GM04504 (cell line): Measurements from ENCODE around the gene ARHGEF1.
"Not testable (repeated sequence)": the region's sequence is repeated elsewhere in the genome, so short reads cannot be mapped to it uniquely, and the experiment has no call there.

ENCODE experiments used
- DNase-seq: peaks from one replicate; pipeline ENCODE4 v3.0.0-alpha.2; 2012; ENCODE audit warnings: low read depth

Gene ARHGEF1

DNA sequence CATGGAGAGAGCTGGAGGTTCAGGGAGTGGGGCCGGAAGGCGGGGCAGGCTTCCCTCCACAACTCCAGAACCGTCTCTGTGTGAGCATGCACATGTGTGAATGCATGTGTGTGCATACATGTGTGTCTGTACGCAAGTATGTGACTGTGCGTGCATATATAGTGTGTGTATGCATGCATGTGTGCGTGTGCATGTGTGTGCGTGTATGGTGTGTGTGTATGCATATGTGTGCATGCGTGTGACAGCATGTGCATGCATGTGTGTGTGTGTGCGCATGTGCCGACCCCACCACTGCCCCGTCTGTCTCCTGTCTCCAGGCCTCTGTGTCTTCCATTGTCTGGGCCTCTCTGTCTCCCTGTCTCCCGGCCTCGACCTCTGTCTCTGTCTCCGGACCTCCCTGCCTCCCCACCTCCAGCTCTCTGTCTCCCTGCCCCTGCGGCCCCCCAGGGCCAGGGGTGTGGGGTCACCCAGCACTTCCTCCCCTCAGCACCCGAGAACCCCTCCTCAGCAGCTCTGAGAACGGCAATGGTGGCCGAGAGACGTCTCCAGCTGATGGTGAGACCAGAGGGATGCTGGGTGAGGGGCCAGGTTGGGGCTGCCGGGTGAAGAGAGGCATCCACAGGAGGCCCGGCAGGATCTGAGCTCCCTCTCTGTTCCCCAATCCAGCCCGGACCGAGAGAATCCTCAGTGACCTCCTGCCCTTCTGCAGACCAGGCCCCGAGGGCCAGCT, 22.5 kb downstream of the ARHGEF1 start:
- DNase-seq, result no peak

DNA sequence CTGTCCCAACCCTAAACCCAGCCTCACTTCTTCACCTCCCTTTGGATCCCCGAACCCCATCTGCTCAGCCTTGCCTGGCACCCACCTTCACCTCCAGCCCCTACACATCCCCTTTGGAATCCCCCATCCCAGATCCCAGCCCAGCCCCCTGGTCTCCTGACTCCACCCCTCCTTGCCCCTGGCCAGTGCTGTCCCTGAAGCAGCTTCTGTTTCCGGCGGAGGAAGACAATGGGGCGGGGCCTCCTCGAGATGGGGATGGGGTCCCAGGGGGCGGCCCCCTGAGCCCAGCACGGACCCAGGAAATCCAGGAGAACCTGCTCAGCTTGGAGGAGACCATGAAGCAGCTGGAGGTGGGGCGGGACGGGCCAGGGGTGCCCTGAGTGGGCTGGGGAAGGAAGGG, 23.3 kb downstream of the ARHGEF1 start:
- DNase-seq, result no peak

DNA sequence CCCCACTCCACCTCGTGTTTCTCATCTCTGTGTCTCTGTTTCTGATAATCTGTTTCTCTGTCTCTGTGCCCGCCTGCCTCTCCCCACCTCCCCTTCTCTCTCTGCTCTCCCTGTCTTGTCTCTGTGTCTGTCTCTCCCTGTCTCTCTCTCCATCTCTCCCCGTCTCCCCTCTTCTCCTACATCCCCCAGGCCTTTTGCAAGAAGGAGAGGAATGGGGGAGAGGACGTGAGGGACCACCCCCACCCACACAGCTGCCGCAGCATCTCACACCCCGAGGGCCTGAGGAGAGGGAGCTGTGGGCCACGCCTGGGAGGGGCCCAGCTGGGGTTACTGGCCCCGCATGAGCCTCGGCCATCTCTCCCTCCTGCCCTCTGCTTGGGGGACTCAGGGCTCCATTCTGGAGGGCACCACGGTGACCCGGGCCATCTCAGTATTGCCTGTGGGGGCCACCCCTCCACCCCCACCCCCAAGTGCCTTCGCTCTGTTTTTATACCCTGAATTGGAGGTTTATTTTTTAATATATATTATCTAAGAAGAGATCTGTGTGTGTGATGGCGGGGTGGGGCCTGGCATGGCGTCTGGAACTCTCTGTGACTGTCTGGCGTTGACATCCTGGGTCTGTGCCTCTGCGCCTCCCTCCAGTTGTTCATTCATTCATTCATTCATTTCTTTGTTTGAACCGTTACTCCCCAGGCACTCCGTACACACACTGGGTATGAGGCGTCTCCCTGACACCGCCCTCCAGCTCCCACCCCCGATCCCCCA, 24.1 kb downstream of the ARHGEF1 start:
- no peak for DNase-seq

DNA sequence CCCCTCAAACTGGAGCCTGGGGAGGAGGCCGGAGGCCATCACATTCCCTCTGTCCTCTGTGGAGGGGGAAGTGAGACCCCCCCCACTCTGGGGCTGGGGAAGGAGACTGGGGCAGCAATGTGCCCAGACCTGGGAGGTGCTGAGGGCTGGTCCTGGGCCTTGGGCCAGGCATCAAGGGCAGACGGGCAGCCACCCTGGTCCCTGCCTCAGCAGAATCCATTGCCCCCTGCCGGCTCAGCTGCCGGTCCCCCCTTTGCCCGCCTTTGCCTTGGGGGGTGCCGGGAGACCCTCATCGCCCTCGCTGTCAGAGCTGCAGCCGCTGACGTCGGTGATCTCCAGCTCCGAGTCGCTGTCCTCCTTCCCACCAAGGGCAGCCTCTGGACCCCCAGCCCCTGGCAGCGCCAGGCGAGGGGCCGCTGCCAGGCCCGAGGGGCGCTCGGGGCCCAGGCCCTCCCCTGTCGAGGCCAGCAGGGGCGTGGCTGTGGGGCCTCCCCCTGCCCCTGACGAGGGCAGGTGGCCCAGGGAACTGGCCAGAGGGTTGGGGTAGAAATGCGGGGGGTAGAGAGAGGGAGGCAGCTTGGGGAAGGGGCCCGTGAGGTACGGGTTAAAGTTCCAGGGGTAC, 25.1 kb downstream of the ARHGEF1 start:
- DNase-seq, result no peak

DNA sequence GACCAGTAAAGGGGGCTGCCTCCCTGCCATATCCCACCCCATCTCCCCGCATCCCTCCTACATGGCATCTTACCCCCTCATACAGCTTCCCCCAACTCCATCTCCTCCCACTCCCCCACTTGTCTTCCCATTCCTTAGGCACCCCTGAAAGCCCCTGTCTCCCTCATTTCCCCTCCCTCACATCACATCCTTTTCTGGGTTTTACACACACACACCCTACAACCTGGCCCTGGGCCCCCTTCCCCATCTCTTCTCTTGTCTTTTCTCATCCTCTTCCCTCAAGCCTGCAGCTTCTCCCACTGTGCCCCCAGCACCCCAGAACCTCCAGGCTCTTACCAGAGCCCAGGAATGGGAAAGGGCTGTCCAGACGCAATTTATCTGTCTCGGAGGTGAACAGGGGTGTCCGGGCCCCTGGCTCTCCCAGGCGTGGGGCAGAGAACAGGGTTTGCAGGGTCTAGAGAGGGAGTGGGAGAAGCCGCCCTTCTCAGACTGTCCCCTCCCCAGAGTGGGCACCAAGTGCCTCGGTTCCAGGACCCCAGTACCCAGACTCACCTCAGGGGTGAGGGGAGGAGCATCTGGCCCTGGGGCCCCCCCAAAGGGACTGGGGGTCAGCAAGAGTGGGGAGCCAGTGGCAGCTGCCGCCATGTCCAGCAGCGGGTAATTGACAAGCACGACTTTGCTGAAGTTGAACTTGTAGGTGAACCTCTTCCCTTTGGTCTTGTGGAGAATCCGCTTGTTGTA, 25.9 kb downstream of the ARHGEF1 start:
- no peak for DNase-seq

DNA sequence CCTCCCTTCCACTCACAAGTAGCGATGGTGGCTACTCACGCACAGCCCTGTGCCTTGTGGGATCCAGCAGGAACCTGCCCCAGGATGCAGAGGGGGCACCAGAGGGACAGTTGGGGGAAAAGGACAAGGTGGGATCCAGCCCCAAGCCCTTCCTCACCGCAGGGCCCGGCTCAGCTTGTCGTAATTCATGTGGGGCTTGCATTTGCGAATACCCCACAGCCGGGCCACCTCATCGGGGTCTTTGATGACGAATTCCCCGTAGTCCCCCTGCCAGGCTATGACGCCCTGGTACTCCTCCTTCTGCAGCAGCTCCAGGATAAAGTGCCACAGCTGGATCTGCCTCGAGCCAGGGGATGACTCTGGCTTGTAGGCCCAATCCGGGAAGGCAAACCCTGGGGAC, 26.7 kb downstream of the ARHGEF1 start:
- DNase-seq, result no peak

DNA sequence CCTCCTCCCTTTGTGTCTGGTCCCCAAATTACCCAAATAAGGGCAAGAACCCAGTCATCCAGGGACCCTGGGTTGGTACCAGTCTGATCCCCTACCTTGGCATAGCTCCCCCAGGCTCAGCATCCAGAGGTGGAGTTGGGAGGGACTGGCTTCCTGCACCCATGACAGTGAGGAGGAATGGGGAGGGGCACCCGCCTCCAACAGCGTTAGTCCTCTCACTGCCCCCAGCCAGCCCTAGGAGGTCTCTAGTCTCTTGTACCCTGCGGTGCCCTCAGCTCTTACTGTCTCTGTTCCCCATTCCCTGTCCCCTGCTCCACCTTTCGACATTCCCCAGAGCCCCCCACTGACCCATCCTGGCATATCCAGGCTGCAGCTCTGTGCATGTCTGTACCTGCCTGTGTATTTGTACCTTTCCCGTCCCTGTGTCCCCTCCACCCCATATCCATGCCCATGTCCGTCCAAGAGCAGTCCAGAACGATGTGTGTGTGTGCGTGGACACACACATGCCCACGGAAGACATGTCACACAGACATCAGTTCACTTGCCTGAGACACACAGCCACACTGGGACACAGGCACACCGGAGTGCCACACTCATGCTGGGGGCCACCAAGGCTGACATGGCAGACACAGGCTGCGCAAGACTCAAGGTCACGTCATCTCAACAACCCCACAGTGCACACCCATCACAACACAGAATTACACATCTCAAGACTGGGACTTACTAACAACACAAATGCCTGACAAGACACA, 27.4 kb downstream of the ARHGEF1 start:
- DNase-seq, result no peak

DNA sequence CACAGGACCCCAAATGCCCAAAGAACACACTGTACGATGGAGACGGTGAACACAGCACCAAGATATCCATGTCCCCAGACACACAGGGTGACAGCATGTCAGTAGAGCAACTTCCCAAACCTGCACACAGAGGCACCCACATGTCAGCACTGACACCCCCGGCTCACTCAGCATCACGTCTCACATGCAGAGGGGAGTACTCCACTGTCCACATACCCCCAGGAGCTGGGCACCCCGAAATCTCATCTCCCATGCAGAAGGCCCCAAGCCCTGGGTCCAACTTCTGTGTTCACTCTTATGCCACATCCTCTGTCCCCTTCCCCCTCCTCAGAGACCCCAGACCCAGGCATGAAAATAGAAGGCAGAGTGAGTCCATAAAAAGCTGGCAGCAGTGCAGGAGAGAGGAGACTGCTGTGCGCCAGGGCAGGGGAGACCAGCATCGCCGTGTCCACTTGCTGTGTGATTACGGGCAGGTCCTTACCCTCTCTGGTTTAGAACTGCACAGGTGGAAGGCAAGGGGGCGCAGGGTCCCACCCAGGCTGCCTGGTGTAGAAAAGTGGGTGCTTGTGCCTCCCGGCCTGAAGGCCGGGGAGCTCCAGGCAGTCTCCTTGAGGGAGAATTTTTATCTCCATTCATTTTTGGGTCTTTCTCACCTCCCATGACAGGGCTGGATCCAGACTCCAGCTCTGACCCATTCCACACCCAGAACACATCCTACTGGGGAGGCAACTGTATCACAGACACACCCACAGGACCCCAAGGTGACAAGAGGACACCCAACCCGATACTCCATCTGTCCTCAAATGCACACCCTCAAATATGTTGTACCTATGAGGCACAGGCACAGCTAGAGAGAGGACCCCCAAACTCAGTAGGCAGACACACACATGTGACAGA, 28.3 kb downstream of the ARHGEF1 start:
- no peak for DNase-seq

DNA sequence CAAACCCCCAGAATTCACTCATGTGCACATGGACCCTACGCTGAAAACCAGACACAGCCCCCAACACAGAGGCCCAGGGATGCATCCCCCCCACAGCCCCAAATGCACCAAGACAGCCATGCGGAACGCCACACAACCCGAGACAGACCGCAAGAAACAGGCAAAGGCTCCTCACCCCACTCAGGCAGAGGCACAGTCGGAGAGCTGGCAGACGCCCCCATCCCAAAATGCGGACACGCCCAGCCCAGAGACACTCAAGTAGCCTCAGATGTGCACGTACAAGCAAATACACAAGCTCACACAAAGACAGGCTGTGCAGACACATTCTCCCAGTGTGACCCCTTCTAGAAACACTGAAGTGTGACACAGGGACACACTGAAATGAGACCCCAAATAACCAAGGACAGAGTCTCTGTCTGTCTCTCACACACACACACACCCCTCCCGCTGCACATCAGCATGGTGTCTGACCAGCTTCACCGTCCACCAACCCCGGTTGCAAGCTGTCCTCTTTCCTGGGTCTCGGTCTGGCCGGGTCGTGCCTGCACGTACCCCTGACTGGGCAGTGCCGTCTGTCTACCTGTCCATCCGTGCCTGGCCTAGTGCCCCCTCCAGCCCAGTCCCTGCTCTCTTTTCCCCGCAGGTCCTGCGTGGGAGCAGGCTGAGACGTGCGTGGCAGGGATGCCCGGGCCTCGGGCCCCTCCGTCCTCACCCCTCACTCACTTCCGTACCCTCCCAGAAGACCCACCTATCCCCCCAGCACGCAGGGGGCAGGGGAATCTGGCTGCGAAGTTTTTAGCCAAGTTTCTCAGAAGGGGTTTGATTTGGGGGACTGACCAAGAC, 29.1 kb downstream of the ARHGEF1 start:
- DNase-seq, result no peak

DNA sequence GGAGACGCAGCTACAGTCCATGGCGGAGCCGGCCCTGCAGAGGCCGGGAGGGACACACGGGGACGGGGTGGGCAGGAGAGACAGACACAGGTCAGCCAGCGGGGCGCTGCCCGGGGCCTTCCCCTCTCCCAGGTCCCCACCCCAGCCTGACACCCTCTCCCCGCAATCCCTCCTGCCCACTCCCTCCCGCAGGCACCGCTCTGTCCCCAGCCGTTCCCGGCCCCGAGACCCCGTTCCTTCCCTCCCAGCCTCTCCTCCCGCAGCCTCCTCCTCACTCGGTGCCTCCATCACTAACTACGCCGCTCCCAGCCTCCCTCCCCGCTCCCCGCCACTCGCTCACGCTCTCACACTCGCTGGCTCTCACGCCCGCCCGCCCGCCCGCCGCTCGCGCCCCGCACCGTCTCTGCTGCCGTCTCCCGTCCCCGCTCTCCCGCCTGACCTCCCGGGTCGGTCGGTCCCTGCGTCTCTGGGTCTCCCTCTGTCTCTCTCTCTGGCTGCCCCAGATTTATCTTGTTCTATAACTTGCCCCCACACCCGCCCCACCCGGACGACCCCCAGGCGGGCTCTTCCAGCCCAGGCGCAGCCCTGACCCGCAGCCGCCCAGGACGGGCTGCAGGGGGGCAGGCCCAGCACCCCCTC, 30.0 kb downstream of the ARHGEF1 start:
- no peak for DNase-seq

DNA sequence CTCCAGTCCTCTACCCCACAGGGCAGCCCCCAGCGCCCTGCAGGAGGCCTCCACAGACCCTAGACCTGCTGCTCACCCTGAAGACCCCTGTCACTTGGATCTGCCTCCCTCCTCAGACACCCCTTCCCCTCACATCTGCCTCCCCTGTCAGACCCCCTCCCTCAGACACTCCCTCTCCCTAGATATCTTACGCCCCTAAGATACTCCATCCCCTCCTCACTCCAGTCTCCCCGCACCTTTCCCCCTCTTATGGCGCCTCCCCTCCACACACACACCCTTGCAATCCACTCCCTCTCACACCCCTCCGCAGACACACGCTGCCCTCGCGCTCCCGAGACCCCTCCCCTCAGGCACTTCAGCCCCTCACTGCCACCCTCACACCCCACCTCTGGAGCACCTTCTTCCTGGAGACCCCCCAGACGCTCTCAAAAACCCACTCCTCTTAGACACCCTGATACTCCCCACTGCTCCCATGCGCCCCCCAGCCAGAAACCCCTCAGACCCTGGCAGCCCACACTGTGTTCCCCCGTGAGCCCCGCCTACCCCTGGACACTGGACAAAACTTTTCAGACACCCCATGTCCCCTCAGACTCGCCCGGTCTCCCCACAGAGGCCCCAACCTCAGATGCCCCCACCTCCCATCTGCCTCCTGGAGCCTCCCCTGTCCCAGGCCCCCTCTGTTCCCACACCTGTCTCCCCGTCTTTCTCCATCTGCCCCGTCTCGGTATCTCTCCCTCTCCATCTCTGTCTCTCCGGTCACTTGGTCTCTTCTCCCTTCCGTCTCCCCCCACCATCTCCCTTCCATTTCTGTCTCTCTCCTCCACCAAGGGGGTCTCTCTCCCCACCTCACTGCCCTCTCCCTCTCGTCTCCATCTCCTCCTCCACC, 30.8 kb downstream of the ARHGEF1 start:
- DNase-seq, result no peak

DNA sequence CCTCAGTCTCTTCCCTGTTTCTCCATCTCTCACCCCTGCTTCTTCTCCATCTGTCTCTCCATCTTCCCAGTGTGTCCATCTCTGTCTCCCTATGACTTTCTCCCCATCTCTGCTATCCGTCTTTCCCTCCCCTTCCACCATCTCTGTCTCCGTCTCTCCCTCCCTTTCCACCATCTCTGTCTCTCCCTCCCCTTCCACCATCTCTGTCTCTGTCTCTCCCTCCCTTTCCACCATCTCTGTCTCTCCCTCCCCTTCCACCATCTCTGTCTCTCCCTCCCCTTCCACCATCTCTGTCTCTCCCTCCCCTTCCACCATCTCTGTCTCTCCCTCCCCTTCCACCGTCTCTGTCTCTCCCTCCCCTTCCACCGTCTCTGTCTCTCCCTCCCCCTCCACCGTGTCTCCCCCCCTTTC, 31.4 kb downstream of the ARHGEF1 start:
- DNase-seq, result not testable (repeated sequence)

DNA sequence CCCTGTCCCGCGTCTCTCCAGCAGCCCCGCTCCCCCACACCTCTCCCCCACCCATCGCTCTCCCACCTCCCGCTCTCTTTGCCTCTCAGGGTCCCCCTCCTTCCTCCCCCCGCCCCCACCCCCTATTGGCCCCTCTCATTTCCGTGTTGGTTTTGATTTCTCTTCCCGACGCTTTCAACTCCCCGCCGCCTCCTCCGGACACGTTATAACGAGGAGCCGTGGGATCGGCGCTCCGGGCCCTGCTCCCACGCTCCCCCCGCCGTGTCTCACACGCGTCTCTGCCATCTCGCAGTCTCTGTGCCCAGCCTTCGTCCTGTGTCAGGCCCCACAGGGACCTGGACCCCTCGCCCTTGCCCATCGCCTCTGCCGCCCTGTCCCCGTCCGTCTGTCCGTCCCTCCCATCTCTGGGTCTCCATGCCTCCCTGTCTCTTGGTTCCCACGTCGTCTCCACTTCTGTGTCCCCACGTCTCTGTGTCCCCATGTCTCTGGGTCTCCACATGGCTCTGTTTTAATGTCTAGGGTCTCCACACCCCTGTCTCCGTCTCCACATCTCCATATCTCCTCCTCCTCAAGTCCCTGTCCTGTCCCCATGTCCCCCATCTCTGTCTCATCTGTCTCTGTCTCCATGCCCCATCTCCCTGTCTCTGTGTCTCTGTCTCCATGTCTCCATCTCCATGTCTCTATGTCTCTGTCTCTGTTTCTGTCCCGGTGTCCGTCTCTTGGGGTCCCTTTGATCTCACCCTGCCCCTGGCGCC, 32.2 kb downstream of the ARHGEF1 start:
- DNase-seq, result no peak

DNA sequence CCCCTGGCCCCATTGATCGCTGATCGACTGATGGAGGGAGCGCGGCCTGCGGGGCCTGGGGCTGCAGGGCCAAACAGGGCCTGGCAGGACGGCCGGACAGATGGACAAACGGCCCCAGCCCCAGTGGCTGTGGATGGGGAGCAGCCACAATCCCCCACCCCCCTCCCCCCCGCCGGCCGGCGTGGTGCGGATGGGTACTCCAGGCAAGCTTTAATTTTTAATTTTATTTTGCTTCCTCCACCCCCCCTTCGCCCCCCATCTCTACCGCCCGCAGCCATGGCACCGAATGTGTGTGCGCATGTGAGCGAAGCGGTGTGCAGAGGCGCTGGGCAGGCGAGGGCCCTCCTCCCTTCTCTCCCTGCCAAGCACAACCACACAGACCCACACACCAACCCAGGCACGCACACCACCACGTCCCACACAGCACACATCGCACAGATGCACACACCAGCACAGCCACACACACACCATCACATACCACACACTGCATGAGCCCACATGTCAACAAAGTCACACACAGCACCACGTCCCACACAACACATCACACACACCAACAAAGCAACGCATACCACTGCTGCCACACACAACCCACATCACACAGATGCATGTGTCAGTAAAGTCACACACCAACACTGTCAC, 32.9 kb downstream of the ARHGEF1 start:
- DNase-seq, result no peak

DNA sequence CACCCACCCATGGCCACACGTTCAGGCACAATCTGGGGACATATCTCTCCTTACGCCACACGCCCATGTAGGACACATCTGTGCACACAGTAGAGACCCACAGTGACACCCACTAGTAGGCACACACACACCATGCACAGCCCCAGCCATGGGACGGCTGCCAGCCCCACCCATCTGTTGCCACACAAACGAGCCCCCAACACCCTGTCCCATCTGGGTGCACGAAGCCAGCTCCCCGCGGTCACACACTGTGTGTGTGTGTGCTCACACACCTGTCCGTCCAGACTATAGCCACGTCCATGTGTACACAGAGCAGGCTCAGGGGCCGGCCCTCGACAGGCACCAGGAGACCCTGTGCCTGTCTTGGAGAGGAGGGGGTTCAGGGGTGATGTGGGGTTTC, 34.7 kb downstream of the ARHGEF1 start:
- no peak for DNase-seq

DNA sequence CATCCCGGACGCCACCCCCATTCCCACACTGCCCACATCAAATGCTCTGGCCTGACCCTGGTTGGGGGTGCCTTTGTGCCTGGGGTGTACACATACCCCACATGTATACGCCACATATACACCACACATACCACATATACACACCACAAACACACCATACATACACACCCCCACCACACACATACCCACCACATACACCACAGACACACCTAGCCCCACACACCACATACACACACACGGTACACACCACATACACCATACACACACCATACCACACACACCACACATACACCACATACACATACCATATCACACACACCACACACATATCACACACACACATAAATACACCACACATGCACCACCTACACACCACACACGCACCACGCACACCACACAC, 35.1 kb downstream of the ARHGEF1 start:
- DNase-seq, result no peak

DNA sequence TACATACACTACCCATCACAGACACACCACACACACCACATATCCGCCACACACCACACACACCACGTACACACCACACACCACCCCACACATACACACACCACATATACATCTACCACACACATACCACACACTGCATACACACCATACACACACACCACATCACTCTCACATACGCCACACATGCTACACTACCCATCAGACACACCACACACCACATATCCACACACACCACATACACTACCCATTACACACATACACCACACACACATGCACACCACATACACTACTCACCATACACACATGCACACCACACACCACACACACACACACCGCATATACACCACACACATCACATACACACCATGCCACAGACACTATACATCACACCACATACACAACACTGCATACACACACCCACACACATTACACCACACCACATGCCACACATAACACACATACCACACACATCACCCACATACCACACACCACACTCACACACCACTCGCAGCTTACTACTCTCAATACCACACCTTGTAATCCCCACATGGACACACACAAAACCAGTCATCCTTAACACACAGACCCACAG, 35.8 kb downstream of the ARHGEF1 start:
- DNase-seq, result no peak
